GM12892 (cell line): ENCODE results near the gene COL4A1.

ENCODE experiments used
- POLR2A ChIP-seq: IDR thresholded peaks from 2 replicates; pipeline ENCODE4 v1.6.1; 2011; ENCODE audit warnings: low read depth, low read length, control low read depth
- POLR2AphosphoS5 ChIP-seq: IDR thresholded peaks from 2 replicates; pipeline ENCODE4 v1.6.1; 2011; ENCODE audit warnings: low read depth, low read length, control low read depth

- TF ChIP-seq POLR2A (no peak), POLR2AphosphoS5 (no peak)
These were observed 16.4 kb upstream of the COL4A1 start for GRCh38 chr13:110323172-110323891.
